Lower lobe of right lung (tissue), 2 donors: ENCODE data around the gene TRAPPC2L. TPM values are rescaled to one million over a fixed set of nuclear protein-coding genes. Genes with fewer than 3 reads are reported as not detected.

Source experiments
- ATAC-seq, 2 donors: fragments of 200-7000 bp; cut with Tn5 transposase; one replicate each; pipeline ENCODE4 v1.9.1; 2020 to 2022; ENCODE audit warnings: mild to moderate bottlenecking in 2 of 2, moderate library complexity in 2 of 2
- DNase-seq: peaks from one replicate; pipeline ENCODE4 v3.0.0-alpha.2; 2020
- H3K27ac ChIP-seq: fragments of 200-600 bp; one replicate; pipeline ENCODE4 v1.8.0; 2022
- H3K27me3 ChIP-seq: fragments of 200-600 bp; one replicate; pipeline ENCODE4 v1.8.0; 2022; ENCODE audit warnings: low read depth
- H3K36me3 ChIP-seq: fragments of 200-600 bp; one replicate; pipeline ENCODE4 v1.8.0; 2022; ENCODE audit warnings: mild to moderate bottlenecking
- H3K4me1 ChIP-seq: fragments of 200-600 bp; one replicate; pipeline ENCODE4 v1.8.0; 2022
- H3K4me3 ChIP-seq: fragments of 200-600 bp; one replicate; pipeline ENCODE4 v1.8.0; 2022; ENCODE audit warnings: mild to moderate bottlenecking
- H3K9me3 ChIP-seq: fragments of 200-600 bp; one replicate; pipeline ENCODE4 v1.8.0; 2022
- CTCF ChIP-seq: fragments of 200-600 bp; IDR thresholded peaks from one replicate; pipeline ENCODE4 v1.8.0; 2022; ENCODE audit warnings: antibody characterized with exemption, mild to moderate bottlenecking
- intact Hi-C: fragments of 100-400 bp; cut with DNase I; formaldehyde crosslinking; loops from one replicate; pipeline ENCODE4 v1.11.0; 2022
- total RNA-seq: library from RNA; stranded (reverse); fragmentation: NEBNext Ultra II Directional; extraction: Animal tissue kit (Norgen Biotek cat#: 25700); gene quantifications from one replicate; pipeline ENCODE4 v1.2.1, GENCODE V29; 2021
- donor health status: DM: no; HTN: yes; CAD: no; lungs with severe emphysema.

Gene TRAPPC2L
- total RNA-seq, 1 donor from 2014 or later, result 51.4 TPM

- H3K4me3 ChIP-seq, result no peak overlapping the region
- intact Hi-C loops, result no loop called here
- no peaks in the 10 kb centered on the region for H3K9me3 ChIP-seq
- no peak for DNase-seq
- peaks cover 12% of the 10 kb centered on the region for H3K27me3 ChIP-seq
- TF ChIP-seq CTCF, result no peak
- peaks cover 38% of the 10 kb centered on the region for H3K36me3 ChIP-seq
- ATAC-seq, result no peak
- H3K27ac ChIP-seq, result no peak overlapping the region
- peaks cover under 1% of the 10 kb centered on the region for H3K4me1 ChIP-seq
These were observed 7.2 kb downstream of the TRAPPC2L start for GRCh38 chr16:88864099-88864498.

GRCh38 chr16:88864521-88864920 is 7.6 kb downstream of the TRAPPC2L start:
- H3K27me3 ChIP-seq, result peaks cover 16% of the 10 kb centered on the region
- intact Hi-C loops, result no loop called here
- H3K27ac ChIP-seq, result no peak overlapping the region
- no peak for DNase-seq
- no peaks in the 10 kb centered on the region for H3K9me3 ChIP-seq
- TF ChIP-seq CTCF, result no peak
- H3K36me3 ChIP-seq, result peaks cover 34% of the 10 kb centered on the region
- no peak overlapping the region for H3K4me3 ChIP-seq
- no peaks in the 10 kb centered on the region for H3K4me1 ChIP-seq
- ATAC-seq, result no peak

- Histone ChIP-seq H3K4me3 (no peak overlapping the region), H3K9me3 (no peaks in the 10 kb centered on the region), H3K36me3 (peaks cover 26% of the 10 kb centered on the region), H3K4me1 (no peaks in the 10 kb centered on the region), H3K27ac (no peak overlapping the region), H3K27me3 (peaks cover 23% of the 10 kb centered on the region)
- no peak for TF ChIP-seq CTCF
- ATAC-seq (no peak), DNase-seq (no peak)
- intact Hi-C loops, result no loop called here
These were observed 8.4 kb downstream of the TRAPPC2L start for GRCh38 chr16:88865310-88865709.

- no peak for TF ChIP-seq CTCF
- H3K27me3 ChIP-seq, result peaks cover 27% of the 10 kb centered on the region
- no peaks in the 10 kb centered on the region for H3K4me1 ChIP-seq
- no peak overlapping the region for H3K27ac ChIP-seq
- DNase-seq (no peak), ATAC-seq (no peak)
- H3K36me3 ChIP-seq, result peaks cover 22% of the 10 kb centered on the region
- H3K4me3 ChIP-seq, result no peak overlapping the region
- intact Hi-C loops, result no loop called here
- H3K9me3 ChIP-seq, result no peaks in the 10 kb centered on the region
These were observed 8.8 kb downstream of the TRAPPC2L start for GRCh38 chr16:88865742-88866141.

- DNase-seq, result no peak
- H3K36me3 ChIP-seq, result peaks cover 16% of the 10 kb centered on the region
- H3K27ac ChIP-seq, result no peak within 1 kb of the TSS
- H3K9me3 ChIP-seq, result no peaks in the 10 kb centered on the region
- no peak within 1 kb of the TSS for H3K4me3 ChIP-seq
- H3K4me1 ChIP-seq, result no peaks in the 10 kb centered on the region
- no peak for TF ChIP-seq CTCF
- peaks cover 32% of the 10 kb centered on the region for H3K27me3 ChIP-seq
- ATAC-seq, result no peak
- intact Hi-C loops, result no loop called here
These were observed 9.4 kb downstream of the TRAPPC2L start, which contains the start of gene PABPN1L for GRCh38 chr16:88866151-88866920. Gene PABPN1L (minus strand): TSS chr16:88866660. CDS start chr16:88866606, 54 bp downstream.
